Panc1 (cell line): ENCODE data around the gene GDF10. TPM values are rescaled to one million over a fixed set of nuclear protein-coding genes. Genes with fewer than 3 reads are reported as not detected.

ENCODE experiments used
- ATAC-seq: fragments of 200-7000 bp; cut with Tn5 transposase; 2 replicates; pipeline ENCODE4 v1.9.1; 2020; ENCODE audit warnings: mild to moderate bottlenecking, moderate library complexity
- BruUV-seq: library from RNA; stranded (reverse); fragments of 400-500 nt; replicated peaks from 2 replicates; lab custom pipeline; 2021; lab: Mats Ljungman, UMichigan
- CTCF ChIA-PET: fragments of 300-600 bp; sonication (Branson Sonifier 250); formaldehyde crosslinking; loops from one replicate; lab custom pipeline; 2022; ENCODE audit warnings: antibody characterized with exemption; lab: Charles Lee
- POLR2A ChIA-PET: fragments of 300-600 bp; sonication (Branson Sonifier 250); formaldehyde crosslinking; loops from one replicate; lab custom pipeline; 2022; ENCODE audit warnings: antibody characterized with exemption; lab: Charles Lee
- DNase-seq: peaks from one replicate; pipeline ENCODE4 v3.0.0-alpha.2; 2010; ENCODE audit warnings: low read depth, low spot score
- H3K27ac ChIP-seq: 2 replicates; pipeline ENCODE4 v1.5.1; 2011; ENCODE audit warnings: mild to moderate bottlenecking, low read length, inconsistent platforms
- H3K27me3 ChIP-seq: fragments of 200-500 bp; sonication (Bioruptor generic); 2 replicates; pipeline ENCODE4 v1.6.0; 2014; ENCODE audit warnings: low read length, inconsistent platforms; ENCODE audit not compliant: control insufficient read depth, insufficient read depth
- H3K36me3 ChIP-seq: fragments of 200-500 bp; sonication (Bioruptor generic); 2 replicates; pipeline ENCODE4 v1.5.1; 2014; ENCODE audit warnings: inconsistent platforms, mild to moderate bottlenecking, low read length, moderate library complexity; ENCODE audit not compliant: control insufficient read depth, insufficient read depth
- H3K4me1 ChIP-seq: 2 replicates; pipeline ENCODE4 v1.5.1; 2011; ENCODE audit warnings: inconsistent platforms, mild to moderate bottlenecking, low read length, moderate library complexity; ENCODE audit not compliant: control insufficient read depth, insufficient read depth
- H3K4me3 ChIP-seq, 2 experiments: 2 replicates each; pipeline ENCODE4 v1.5.1; 2011 to 2012; ENCODE audit warnings: low read depth in 2 of 2, low read length in 2 of 2, mild to moderate bottlenecking in 2 of 2, inconsistent platforms in 1 of 2, moderate library complexity in 1 of 2
- H3K9me3 ChIP-seq: fragments of 200-500 bp; sonication (Bioruptor generic); 2 replicates; pipeline ENCODE4 v1.5.1; 2014; ENCODE audit warnings: low read depth, mild to moderate bottlenecking, inconsistent platforms, low read length, moderate library complexity; ENCODE audit not compliant: control insufficient read depth, insufficient read depth
- CTCF ChIP-seq: fragments of 450-650 bp; IDR thresholded peaks from 2 replicates; pipeline ENCODE4 v1.5.1; 2017; ENCODE audit warnings: mild to moderate bottlenecking
- POLR2AphosphoS5 ChIP-seq: IDR thresholded peaks from 2 replicates; pipeline ENCODE4 v1.6.1; 2012; ENCODE audit warnings: mild to moderate bottlenecking, low read depth, low read length, moderate library complexity
- REST ChIP-seq, 2 experiments: IDR thresholded peaks; 2 replicates each; pipeline ENCODE4 v1.6.1; 2011 to 2012; ENCODE audit warnings: low read depth in 2 of 2, control low read depth in 1 of 2, low read length in 1 of 2, mild to moderate bottlenecking in 1 of 2, moderate library complexity in 1 of 2; ENCODE audit not compliant: insufficient read depth in 1 of 2
- SIN3A ChIP-seq: IDR thresholded peaks from 2 replicates; pipeline ENCODE4 v1.6.1; 2012; ENCODE audit warnings: low read depth, mild to moderate bottlenecking, low read length, moderate library complexity, borderline replicate concordance; ENCODE audit not compliant: insufficient read depth
- TCF7L2 ChIP-seq: IDR thresholded peaks from 2 replicates; pipeline ENCODE4 v1.6.1; 2011; ENCODE audit warnings: mild to moderate bottlenecking, low read depth, low read length, inconsistent platforms
- in situ Hi-C: cut with HindIII; loops from 2 replicates; pipeline ENCODE4 v1.10.0; 2016; ENCODE audit warnings: low sequenced_read_pairs, low pct_unique_long_range_greater_than_20kb
- intact Hi-C: fragments of 100-400 bp; cut with micrococcal nuclease; formaldehyde crosslinking; loops from one replicate; pipeline ENCODE4 v1.10.0; 2022; ENCODE audit not compliant: unreplicated experiment
- total RNA-seq: library from RNA; stranded (reverse); gene quantifications from one replicate; pipeline ENCODE4 v1.2.1, GENCODE V29; 2021; ENCODE audit not compliant: unreplicated experiment

Gene GDF10
- total RNA-seq, 1 experiment from 2014 or later = 1.2 TPM

GRCh38 chr10:47329855-47330254 lies 29.9 kb downstream of the GDF10 start:
- intact Hi-C loops (no loop called here), in situ Hi-C loops (no loop called here)
- no TSS peak for BruUV-seq
- Histone ChIP-seq H3K27me3 (peaks cover 16% of the 10 kb centered on the region), H3K4me3 (no peak overlapping the region), H3K36me3 (no peaks in the 10 kb centered on the region), H3K9me3 (no peaks in the 10 kb centered on the region), H3K4me1 (no peaks in the 10 kb centered on the region), H3K27ac (no peak overlapping the region)
- ATAC-seq = no peak
- no peak for DNase-seq
- ChIA-PET CTCF (no interaction called here), POLR2A (interaction anchor here (0.7 kb wide), 1 partner anchor 16 kb away, joined by 4 read pairs; no protein-coding TSS in a partner anchor)
- TF ChIP-seq REST (IDR thresholded peaks at IDR 0.05; ENCODE audit: insufficient read depth in 1 of 2, low read depth in 2 of 2, low read length in 1 of 2) = no peak
- no peak for TF ChIP-seq CTCF
- no peak for TF ChIP-seq SIN3A
- no peak for TF ChIP-seq POLR2AphosphoS5
- no peak for TF ChIP-seq TCF7L2

- ATAC-seq (no peak), DNase-seq (no peak)
- in situ Hi-C loops = no loop called here
- H3K9me3 ChIP-seq = no peaks in the 10 kb centered on the region
- CTCF ChIA-PET = no interaction called here
- H3K4me1 ChIP-seq = no peaks in the 10 kb centered on the region
- peaks cover 16% of the 10 kb centered on the region for H3K27me3 ChIP-seq
- no peak overlapping the region for H3K4me3 ChIP-seq
- no peak overlapping the region for H3K27ac ChIP-seq
- no TSS peak for BruUV-seq
- H3K36me3 ChIP-seq = no peaks in the 10 kb centered on the region
- POLR2A ChIA-PET = no interaction called here
- intact Hi-C loops = no loop called here
- no peak for TF ChIP-seq CTCF
- TF ChIP-seq POLR2AphosphoS5 = no peak
- no peak for TF ChIP-seq REST (IDR thresholded peaks at IDR 0.05; ENCODE audit: insufficient read depth in 1 of 2, low read depth in 2 of 2, low read length in 1 of 2)
- no peak for TF ChIP-seq TCF7L2
- TF ChIP-seq SIN3A = no peak
These were observed 30.4 kb downstream of the GDF10 start for GRCh38 chr10:47330366-47330765.
